GM21423 (cell line): ENCODE results near the gene BTBD6.

Experiments
- ATAC-seq: cut with Tn5 transposase; IDR thresholded peaks from one replicate; pipeline ENCODE4 v1.9.1; 2021; ENCODE audit warnings: mild to moderate bottlenecking, moderate library complexity; ENCODE audit not compliant: unreplicated experiment

The BTBD6 gene

DNA sequence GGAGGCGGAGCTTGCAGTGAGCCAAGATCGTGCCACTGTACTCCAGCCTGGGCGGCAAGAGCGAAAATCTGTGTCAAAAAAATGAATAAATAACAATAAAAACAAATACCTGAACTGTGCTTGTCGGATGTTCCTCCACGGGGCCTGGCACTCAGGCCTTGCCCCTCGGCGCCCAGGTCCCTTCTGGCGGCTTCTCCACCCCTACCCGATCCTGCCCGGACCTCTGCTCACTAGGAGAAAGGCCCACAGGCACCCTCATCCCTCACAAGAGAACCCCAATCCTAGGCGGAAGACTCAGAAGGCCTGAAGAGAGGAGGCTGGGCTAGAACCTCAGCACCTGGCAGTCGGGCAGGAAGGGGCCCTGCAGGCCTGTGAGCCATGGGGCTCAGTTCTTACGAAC is 21.0 kb upstream of the BTBD6 start:
- no peak for ATAC-seq

DNA sequence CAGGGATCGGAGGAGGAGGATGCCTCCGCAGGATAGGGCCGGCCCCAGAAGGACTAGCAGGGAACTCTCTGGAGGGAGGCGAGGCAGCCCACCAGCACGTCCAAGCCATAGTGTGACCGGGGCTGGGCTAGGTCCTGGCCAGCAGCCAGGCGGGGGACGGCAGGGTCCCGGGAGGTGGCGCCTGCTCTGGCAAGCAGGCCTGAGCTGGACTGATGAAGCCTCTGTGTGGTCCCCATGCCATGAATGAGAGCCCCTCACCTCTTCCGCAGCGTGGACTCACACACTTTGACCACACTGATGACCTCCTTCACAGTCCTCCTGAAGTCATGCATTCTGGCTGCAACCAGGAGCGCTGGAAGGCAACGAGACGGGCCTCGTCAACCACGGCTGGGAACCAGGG is 19.8 kb upstream of the BTBD6 start:
- no peak for ATAC-seq

DNA sequence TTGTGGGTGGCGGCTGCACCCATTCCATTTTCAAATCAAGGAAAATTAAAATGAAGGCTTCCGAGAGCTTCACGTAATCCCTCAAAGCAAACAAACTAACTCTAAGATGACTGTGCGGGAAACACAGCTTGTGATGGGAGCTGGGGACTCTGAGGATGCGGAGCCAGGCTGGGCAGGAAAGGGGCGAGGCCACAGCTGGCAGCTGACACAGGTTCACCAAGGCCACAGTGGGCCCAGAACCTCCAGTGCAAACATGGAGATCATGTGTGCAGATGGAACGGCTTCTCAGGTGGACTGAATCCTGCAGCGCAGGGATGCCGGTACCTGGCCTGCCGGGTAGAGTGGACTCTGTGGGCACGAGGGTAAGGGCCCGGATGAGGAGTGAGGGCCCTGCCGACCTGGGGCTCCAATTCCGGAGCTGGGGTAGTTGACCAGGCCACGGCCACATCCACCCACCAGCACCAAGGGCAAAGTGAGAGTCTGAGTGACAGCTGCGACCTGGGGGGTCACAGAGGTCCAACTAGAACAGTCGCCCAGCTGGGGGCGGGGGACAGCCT is 19.2 kb upstream of the BTBD6 start:
- ATAC-seq, result no peak

DNA sequence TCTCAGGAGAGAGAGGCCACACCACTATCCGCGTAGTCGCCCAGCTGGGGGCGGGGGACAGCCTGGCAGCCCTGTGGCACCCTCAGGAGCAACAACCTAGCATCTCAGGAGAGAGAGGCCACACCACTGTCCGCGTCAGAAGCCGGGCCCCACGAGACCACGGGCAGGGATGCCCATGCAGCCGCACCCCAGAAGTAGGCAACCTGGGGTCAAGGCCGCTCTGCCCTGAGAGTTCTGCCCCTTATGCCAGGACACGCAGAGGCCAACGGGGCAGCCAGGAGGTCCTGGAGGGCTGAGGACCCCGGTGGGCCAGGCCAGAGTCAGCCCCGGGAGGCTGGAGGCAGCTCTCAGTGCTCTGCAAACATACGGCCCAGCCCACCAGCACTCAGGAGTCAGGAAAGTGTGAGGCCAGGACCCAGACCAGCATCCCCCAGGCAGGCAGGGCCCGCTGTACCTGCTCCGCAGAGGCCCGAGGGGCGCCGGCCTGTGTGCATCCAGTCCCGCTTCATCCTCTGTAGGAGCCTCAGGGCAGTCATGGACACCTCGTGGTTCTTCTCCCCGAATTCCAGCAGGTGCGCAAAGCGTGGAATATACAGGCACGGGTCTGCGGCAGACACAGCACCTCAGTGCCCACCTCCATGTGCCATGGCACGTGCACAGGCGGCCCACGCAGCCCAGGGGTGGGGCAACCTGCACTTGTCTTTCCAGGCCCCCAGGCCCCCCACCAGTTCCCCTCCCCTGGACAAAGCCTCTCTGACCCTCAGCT is 7.3 kb upstream of the BTBD6 start:
- ATAC-seq, result no peak

DNA sequence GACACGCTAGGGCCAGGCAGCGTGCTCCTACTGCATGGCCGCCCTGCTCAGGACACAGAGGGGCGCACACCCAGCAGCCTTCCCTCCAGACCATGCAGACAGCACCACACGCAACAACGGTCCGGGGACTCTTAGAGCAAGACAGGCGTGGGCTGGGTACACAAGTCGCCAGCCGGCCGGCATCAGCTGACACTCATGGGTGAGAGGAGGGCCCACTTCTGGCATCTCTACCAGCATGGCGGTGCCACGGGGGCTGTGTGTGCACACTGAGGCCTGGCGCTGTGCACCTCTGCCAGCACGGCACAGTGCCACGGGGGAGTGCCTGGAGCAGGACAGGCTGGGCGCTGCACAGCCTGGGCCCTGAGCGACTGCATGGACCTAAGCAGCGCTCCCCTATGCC is 6.7 kb upstream of the BTBD6 start:
- no peak for ATAC-seq

DNA sequence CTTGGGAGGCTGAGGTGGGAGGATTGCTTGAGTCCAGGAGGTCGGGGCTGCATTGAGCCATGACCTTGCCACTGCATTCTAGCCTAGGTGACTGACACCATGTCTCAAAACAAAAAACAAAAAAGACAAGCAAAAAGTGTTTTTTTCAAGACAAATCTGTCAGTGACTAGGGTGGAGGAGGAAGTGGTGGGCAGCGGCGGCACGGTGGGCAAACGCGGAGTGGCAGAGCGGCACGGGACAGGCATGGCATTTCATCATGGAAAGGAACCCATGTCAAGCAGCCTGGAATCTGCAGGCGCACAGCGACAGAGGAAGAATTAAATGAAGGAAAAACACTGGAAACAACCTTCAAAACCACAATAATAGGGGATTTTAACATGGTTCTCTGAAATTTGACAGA is 4.0 kb upstream of the BTBD6 start:
- ATAC-seq, result no peak

DNA sequence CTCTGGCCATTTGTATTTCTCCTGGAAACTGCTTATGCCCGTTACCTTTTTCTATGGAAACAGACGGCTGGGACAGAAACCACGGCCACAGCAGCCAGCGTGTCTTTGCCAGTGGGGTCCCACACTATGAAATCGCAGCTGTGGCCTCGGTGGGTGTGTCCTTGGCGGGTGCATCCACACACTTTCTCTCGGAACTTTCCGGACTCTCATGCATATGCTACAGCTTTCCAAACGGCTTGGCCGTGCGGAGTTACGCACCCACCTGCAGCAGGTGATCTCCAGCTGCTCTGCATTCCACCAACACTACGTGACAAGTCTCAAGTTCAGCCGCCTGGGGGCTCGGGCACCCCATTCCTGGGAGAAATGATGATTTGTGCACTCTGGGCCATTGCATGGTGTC is 1.3 kb upstream of the BTBD6 start:
- ATAC-seq, result no peak

DNA sequence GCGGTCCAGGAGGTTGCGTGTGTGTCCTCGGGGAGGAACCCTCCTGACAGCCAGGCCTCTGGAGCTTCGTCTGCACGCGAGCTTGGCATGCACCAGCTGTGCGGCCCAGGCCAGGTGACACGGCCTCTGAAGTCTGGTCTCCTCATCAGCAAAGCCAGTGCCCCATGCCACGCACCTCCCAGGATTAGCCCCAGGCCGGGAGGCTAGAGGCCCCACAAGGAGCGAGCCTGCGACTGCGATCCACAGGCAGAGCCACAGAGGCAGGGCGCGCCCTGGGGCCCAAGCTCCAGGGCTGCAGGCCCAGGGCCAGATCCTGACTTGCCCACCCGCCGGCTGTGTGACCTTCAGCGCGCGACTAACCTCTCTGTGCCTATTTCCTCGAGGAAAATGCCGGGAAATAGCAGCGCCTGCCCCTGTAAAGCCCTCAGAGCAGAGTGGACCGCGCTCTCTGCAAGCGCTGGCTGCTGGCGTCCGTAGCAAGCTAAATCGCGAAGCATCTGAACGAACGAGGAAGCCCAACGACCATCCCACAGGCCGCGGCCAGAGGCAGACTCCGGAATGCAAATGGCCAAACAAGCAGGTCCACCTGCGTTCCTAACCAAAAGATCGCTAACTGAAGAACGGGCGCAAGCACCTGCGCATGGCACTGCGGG is 492 bp upstream of the BTBD6 start:
- no peak for ATAC-seq

DNA sequence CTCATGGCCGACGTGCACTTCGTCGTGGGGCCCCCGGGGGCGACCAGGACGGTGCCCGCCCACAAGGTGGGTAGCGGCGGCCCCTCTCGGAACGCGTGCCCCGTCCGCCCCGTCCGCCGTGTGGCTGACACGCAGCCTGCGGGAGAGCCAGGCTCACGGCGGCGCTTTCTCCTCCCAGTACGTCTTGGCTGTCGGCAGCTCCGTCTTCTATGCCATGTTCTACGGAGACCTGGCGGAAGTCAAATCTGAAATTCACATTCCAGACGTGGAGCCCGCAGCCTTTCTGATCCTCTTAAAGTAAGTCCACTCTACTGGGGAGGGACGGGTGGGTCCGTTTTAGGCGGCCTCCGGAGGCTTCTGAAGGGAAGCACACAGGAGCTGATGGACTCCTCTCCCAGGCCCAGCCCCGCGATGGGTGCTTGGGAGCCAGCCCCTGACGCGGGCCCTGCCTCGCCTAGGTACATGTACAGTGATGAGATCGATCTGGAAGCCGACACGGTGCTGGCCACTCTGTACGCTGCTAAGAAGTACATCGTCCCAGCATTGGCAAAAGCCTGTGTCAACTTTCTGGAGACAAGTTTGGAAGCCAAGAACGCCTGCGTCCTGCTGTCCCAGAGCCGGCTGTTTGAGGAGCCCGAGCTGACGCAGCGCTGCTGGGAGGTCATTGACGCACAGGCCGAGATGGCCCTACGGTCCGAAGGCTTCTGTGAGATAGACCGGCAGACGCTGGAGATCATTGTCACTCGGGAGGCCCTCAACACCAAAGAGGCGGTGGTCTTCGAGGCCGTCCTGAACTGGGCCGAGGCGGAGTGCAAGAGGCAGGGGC is 1.1 kb downstream of the BTBD6 start:
- no peak for ATAC-seq

DNA sequence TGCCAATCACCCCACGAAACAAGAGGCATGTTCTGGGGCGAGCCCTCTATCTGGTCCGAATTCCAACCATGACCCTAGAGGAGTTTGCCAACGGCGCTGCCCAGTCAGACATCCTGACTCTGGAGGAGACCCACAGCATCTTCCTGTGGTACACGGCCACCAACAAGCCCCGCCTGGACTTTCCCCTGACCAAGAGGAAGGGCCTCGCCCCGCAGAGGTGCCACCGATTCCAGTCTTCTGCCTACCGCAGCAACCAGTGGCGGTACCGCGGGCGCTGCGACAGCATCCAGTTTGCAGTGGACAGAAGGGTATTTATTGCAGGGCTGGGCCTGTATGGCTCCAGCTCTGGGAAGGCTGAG is 1.7 kb downstream of the BTBD6 start:
- no peak for ATAC-seq

DNA sequence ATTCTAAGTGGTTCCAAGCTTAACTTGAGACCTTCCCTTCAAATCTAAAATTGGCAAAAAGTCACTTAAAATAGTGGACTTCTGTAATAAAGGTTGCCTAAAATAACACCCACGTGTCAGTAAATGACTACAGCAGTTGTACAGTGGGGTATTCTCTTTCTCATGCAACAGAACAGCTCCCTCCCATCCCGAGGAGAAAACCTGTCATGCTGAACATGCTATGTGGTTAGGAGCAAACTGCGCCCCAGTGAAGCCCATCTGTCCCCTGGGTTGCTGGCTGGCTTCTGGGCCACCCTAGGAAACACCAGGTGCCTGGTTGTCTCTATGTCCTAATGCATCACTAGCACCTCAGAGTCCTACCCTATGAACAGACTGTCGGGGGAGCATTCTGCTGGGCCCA is 2.7 kb downstream of the BTBD6 start:
- no peak for ATAC-seq

DNA sequence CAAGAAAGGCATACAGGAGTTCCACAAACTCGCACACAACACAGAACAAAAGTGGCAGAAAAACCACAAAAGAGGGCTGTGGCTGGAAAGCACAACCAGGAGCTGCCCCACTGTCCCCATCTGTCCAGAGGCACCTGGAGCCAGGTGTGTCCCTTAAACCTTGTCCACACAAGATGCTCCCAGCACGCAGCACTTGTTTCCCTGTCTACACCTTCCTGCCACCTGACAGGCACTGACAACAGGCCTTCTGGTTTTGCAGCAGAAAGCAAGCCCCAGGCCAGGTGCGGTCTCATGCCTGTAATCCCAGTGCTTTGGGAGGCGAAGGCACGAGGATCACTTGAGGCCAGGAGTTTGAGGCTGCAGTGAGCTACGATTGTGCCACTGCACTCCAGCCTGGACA is 3.6 kb downstream of the BTBD6 start:
- no peak for ATAC-seq

DNA sequence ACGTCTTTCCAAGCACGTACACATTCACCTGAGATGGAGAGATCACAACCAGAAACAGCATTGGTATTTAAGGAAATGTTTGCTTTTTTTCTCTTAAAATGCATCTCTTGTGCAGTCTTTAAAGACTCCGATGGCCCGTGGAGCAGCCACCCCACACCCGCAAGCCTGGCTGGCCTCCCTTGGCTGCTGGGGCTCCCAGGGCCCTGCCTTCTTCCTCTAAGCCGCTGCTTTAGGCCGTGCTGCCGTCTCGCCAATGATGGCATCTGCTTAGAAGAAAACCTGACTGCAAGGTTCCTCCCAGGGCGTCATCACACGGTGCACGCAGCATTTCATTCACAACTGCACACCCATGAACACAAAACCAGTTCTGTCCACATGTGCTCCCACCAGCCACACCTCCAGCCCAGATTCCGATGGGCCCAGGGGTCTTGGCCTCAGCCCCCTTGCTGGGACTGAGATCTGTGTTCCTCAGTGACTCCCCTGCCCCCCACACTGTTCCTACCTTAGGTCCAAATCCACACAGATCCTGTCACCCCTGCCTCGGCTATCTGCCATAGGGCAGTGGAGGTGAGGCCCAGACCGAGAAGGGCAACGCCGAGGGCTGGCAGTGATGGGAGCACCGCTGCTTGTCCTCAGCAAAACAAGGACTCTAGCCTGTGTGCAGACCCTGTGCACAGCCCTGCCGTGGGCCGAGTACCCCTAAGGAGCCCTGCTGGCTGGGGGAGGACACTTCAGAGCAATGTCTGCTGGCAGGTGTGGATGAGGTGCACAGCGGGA is 4.4 kb downstream of the BTBD6 start:
- ATAC-seq, result no peak

DNA sequence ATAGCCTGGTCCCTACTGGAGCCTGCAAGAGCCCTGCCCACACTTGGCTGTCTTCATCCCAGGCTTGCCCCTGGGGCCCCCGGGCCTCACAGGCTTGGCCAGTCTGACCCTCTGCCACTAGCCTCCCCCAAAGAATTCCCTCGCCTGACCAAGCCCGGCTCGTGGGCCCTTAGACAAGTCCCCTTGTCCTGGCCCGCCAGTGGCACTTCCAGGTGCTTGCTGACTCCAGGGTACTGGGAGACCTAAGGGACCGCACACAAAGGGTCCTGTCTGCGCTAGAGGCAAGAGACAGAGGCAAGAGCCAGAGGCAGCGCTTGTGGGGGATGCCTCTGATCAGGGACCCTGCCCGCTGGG is 5.0 kb downstream of the BTBD6 start:
- no peak for ATAC-seq

DNA sequence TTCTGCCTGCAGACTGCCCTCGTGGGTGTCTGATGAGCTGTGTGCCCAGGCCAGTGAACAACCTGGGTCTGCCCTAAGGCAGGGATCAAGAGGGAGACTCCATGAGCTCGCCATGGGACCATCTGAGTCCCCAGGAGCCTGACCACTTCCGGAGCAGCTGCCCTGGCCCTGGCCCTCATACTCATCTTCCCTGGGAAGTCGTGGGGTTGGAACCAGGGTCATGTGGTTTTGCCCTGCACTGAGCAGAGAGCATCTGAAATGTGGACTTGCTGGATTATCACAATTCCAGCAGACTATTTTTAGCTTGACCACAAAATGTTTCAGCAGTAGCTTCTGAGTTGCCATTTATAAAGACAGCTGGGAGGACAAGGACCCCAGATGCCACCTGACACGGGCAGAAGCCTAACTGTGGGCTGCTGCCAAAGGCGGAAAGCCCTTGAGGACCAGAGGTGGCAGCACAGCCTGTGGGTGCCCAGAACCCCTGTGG is 6.7 kb downstream of the BTBD6 start:
- no peak for ATAC-seq

DNA sequence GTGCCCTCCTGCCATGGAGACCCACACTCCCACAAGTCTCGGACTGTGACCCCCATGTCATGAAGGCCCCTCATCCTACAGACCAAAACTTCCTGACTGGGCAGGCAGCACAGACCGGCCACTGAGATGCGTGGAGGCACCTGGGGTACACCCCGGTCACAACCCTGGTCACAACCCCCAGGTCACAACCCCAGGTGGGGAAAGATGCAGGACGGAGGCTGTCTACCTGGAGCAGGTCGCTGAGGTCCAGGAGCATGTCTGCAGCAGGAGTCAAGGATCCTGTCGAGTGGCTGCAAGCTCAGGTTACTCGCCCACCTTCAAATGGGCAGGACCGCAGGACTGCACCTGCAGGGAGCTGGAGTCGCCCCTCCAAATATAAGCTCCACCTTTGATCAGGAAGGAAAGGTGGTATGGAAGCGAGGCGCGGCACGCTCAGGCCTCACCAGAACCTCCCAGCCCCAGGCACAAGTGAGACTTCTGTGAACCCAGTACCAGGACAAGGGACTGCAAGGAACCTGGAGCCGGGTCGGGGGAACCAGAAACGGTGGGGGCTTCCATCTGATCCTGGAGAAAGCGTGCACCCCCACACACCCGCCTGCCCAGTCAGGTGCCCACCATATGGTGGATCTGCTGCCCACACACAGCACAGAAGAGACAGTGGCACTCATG is 8.1 kb downstream of the BTBD6 start:
- ATAC-seq, result no peak

DNA sequence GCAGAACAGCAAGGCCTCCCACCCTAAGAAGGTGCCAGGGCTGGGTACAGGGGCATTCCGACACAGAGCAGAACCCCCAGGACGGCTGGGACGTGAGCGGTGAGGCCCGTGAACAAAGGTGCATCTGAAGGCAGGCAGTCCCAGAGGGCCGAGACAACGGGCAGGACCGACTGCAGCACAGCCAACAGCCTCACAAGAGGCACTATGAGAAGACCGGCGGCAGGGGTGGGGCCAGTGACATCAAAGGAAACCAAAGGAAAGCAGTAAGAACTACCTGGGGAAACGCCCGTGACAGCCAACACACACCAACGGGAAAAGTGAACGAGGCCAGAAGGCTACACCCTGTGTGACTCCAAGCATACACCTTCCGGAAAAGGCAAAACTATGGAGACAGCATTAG is 9.1 kb downstream of the BTBD6 start:
- ATAC-seq, result no peak

DNA sequence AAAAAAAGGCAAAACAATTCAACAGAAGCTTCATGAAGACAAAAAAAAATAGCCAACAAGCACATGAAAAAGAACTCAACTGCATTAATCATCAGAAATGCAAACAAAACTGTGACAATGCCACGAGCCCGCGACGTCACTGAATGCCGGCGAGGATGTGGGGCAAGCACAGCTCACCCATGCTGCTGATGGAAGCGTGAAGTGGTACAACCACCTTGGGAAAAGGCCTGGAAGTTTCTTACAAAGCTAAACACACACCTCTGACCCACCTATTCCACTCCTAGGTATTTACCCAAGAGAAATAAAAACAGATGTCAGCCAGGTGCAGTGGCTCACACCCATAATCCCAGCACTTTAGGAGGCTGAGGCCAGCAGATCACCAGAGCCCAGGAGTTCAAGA is 10.5 kb downstream of the BTBD6 start:
- no peak for ATAC-seq

DNA sequence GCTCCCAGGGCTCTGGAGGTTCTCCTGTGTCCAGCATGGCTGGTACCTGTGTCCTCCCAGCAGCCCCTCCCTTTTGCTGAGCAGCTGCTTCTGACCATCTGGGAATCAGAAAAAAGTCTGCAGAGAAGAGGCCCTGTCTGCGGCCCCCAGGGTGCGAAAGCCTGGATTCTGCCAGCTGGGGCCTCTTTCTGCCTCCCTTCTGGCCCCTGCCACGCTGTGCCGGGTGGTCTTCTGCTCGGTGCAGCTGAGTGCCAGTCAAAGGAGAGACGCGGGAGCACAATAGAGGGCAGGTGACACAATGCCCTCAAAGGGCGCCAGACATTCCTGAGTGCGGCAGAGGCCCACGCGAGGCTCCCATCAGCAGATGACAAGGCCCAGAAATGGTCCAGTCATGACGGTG is 12.6 kb downstream of the BTBD6 start:
- no peak for ATAC-seq

DNA sequence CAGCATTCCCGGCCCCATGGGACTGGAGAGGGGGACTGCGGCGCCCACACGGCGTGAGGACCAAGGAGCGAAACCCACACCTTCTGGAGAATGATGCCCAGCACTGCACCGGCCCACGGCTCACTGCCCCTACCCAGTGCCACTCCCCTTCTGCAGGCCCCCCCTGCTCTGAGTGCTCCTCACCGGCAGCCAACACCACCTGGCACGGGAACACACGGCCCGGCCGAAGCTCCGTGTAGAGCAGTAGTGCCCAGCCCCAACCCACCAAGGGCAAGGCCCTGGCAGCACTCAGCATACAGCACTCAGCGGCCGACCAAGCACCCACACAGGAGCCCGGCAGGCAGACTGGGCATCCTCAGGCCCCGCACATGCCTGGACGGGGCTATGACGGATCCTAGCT is 13.4 kb downstream of the BTBD6 start:
- ATAC-seq, result no peak
